PC-9 (cell line): Measurements from ENCODE around the gene TOX4. TPM values are rescaled to one million over a fixed set of nuclear protein-coding genes. Genes with fewer than 3 reads are reported as not detected.
A peak's percentile ranks its signal among the peaks of the same experiment; 100 is the strongest.

ENCODE experiments used
- BruUV-seq: library from RNA; stranded (reverse); fragments of 400-500 nt; replicated peaks from 2 replicates; lab custom pipeline; 2021; lab: Mats Ljungman, UMichigan
- CTCF ChIA-PET: fragments of 300-600 bp; sonication (Branson Sonifier 250); formaldehyde crosslinking; loops from one replicate; lab custom pipeline; 2022; ENCODE audit warnings: antibody characterized with exemption; lab: Charles Lee
- POLR2A ChIA-PET: fragments of 300-600 bp; sonication (Branson Sonifier 250); formaldehyde crosslinking; loops from one replicate; lab custom pipeline; 2022; ENCODE audit warnings: antibody characterized with exemption; ENCODE audit not compliant: unreplicated experiment; lab: Charles Lee
- DNase-seq, 2 experiments: peaks; one replicate each; pipeline versions ENCODE4 v3.0.0 to v3.0.0-alpha.2; 2015 to 2022; ENCODE audit warnings: mixed read lengths in 1 of 2
- H2AFZ ChIP-seq: fragments of 200-600 bp; sonication (generic); 2 replicates; pipeline ENCODE4 v1.8.1; 2017; ENCODE audit warnings: antibody characterized with exemption
- H3F3A ChIP-seq: fragments of 200-600 bp; sonication (generic); 2 replicates; pipeline ENCODE4 v1.8.1; 2017; ENCODE audit warnings: antibody characterized with exemption, mild to moderate bottlenecking, low read depth; ENCODE audit not compliant: insufficient read depth
- H3K27ac ChIP-seq: fragments of 200-600 bp; sonication (generic); 2 replicates; pipeline ENCODE4 v1.6.1; 2016; ENCODE audit warnings: mixed run types
- H3K27me3 ChIP-seq: fragments of 200-600 bp; sonication (generic); 2 replicates; pipeline ENCODE4 v1.6.1; 2016; ENCODE audit warnings: low read depth, mixed run types; ENCODE audit not compliant: insufficient read depth
- H3K36me3 ChIP-seq: fragments of 200-600 bp; sonication (generic); 2 replicates; pipeline ENCODE4 v1.6.1; 2016; ENCODE audit warnings: low read depth, mixed run types
- H3K4me1 ChIP-seq: fragments of 200-600 bp; sonication (generic); replicated peaks from 2 replicates; pipeline ENCODE4 v1.6.1; 2016; ENCODE audit warnings: mixed run types; ENCODE audit not compliant: insufficient read depth
- H3K4me2 ChIP-seq: fragments of 200-600 bp; sonication (generic); 2 replicates; pipeline ENCODE4 v1.6.1; 2017; ENCODE audit warnings: mixed run types
- H3K4me3 ChIP-seq: fragments of 200-600 bp; sonication (generic); 2 replicates; pipeline ENCODE4 v1.6.1; 2016; ENCODE audit warnings: mixed run types
- H3K79me2 ChIP-seq: fragments of 200-600 bp; sonication (generic); 2 replicates; pipeline ENCODE4 v1.6.1; 2017; ENCODE audit warnings: low read depth, mixed run types
- H3K9me2 ChIP-seq: fragments of 200-600 bp; sonication (generic); 2 replicates; pipeline ENCODE4 v1.8.1; 2017; ENCODE audit warnings: mild to moderate bottlenecking; ENCODE audit not compliant: insufficient read depth
- H3K9me3 ChIP-seq: fragments of 200-600 bp; sonication (generic); 2 replicates; pipeline ENCODE4 v1.8.1; 2016; ENCODE audit warnings: low read depth; ENCODE audit not compliant: insufficient read depth
- H4K20me1 ChIP-seq: fragments of 200-600 bp; sonication (generic); 2 replicates; pipeline ENCODE4 v1.8.1; 2017; ENCODE audit not compliant: insufficient read depth
- EZH2 ChIP-seq: fragments of 200-600 bp; sonication (generic); IDR thresholded peaks from 2 replicates; pipeline ENCODE4 v1.8.0; 2017; ENCODE audit warnings: antibody characterized with exemption, low read depth
- intact Hi-C: fragments of 100-400 bp; cut with micrococcal nuclease; formaldehyde crosslinking; loops from one replicate; pipeline ENCODE4 v1.10.0; 2022; ENCODE audit not compliant: unreplicated experiment
- total RNA-seq: library from RNA; stranded (reverse); gene quantifications from 2 replicates; pipeline ENCODE4 v1.2.3, GENCODE V29; 2021
- TF ChIP-seq, protein P1 (sequence below): fragments of 200-600 bp; sonication (generic); conservative IDR thresholded peaks from 2 replicates; pipeline ENCODE4 v1.6.1; 2017; ENCODE audit warnings: mixed run types, antibody characterized with exemption, mild to moderate bottlenecking, moderate library complexity

TOX4 gene
- total RNA-seq, 1 experiment from 2014 or later, result 50.6 TPM

DNA sequence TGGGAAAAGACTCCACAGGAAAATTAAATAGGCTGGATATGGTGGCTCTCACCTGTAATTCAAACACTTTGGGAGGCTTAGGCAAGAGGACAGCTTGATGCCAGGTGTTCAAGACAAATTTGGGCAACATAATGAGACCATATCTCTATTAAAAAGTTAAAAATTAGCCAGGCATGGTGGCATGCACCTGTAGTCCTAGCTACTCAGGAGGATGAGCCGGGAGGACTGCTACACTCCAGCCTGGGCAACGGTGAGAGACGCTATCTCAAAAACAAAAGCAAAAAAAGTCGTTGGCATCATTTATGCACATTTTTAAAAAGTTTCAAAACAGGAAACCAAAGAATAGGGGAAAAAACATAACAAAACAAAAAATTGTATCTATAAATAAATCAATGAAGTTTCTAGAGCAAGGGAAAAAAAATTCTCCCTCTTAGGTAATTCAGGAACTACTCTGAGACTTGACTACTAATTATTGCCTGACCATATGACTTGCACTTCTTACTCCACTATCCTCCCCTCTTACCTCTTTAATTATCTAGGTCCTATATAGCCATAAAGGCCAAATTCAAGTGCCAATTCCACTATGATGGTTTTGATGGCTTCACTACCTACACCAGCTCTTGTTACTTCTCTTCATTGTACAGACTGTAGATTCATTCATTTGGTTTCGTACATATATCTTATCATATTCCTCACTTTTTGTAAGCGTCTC, 32.6 kb downstream of the TOX4 start:
- POLR2A ChIA-PET, result interaction anchor here (0.6 kb wide), 1 partner anchor 1446 kb away, joined by 12 read pairs; no protein-coding TSS in a partner anchor
- intact Hi-C loops, result loop anchor here (2.0 kb wide), 1 partner anchor 33 kb away; the partner anchor contains the start of genes RAB2B and TOX4

DNA sequence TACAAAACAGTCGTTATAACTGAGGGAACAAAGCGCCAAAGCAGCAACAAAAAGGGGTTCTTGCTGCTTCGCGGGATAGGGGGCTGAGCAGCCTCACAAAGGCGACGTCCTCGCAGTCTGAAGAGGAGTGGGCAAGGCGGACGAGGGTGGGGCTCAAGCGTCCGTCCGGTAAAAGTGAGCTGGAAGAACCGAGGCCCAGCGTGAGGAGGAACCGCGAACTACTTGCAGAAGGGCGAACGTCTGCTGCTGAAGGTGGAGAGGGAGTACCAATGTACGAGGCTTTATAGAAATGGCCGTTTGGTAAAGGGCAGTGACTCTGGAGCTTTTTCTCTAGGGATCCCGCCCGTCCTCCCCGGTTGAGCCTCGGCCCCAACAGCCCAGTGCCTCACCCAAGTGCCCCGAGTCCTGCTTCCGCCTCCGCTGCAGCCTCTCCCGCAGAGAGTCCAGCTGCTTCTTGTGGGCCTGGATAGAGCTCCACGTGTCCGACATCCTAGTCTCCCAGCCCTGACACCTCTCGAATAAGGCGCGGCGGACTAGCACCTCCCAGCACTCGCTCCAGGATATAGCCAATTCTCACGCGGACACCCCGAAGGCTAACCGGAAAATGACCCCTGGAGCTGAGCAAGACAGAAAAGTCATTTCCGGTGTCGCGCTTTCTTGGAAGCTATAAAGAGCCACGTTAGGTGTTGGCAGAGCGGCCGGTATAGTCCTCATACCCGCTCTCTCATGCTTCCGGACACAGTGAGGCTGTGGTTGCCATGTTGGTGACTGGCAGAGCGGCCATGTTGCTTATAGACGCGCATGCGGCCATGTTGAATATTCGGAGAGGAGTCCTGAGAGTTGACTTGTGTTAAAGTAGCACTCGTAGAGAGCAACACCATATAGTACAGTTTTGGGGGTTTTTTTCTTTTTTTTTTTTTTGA, 34.0 kb downstream of the TOX4 start, which contains the start of gene METTL3:
METTL3 (minus strand) TSS at position 606 of the 923 bp plus-strand sequence; CDS start at position 489, 117 bp downstream.
- Histone ChIP-seq H3K4me2 (peak within 1 kb of the TSS; percentile 87), H3K27me3 (no peaks in the 10 kb centered on the region), H3K4me1 (peaks cover 10% of the 10 kb centered on the region), H4K20me1 (no peaks in the 10 kb centered on the region), H3K36me3 (no peaks in the 10 kb centered on the region), H3K27ac (peak within 1 kb of the TSS; percentile 67), H3K4me3 (peak within 1 kb of the TSS; percentile 63), H3K9me2 (no peaks in the 10 kb centered on the region), H3F3A (peaks cover 7% of the 10 kb centered on the region; the same call in 1 of the 2 replicates), H3K9me3 (no peaks in the 10 kb centered on the region), H2AFZ (peak within 1 kb of the TSS; percentile 85), H3K79me2 (peaks cover 45% of the 10 kb centered on the region)
- intact Hi-C loops, result loop anchor here (1.0 to 2.0 kb wide), 2 partner anchors 17 to 34 kb away; partner anchors contain the start of genes RAB2B and TOX4
- peak; percentile 90 to 96 for DNase-seq
- TSS peak; percentile 60 for BruUV-seq
- ChIA-PET CTCF (interaction anchor here (0.7 to 1.0 kb wide), 3 partner anchors 13 to 777 kb away, joined by 3 to 6 read pairs (median 3); partner anchors contain the start of gene CHD8), POLR2A (interaction anchor here (0.5 to 0.7 kb wide), 5 partner anchors 15 to 1795 kb away, joined by 3 to 8 read pairs (median 4); partner anchors contain the start of genes BCL2L2 and SALL2)
- TF ChIP-seq, protein P1, sequence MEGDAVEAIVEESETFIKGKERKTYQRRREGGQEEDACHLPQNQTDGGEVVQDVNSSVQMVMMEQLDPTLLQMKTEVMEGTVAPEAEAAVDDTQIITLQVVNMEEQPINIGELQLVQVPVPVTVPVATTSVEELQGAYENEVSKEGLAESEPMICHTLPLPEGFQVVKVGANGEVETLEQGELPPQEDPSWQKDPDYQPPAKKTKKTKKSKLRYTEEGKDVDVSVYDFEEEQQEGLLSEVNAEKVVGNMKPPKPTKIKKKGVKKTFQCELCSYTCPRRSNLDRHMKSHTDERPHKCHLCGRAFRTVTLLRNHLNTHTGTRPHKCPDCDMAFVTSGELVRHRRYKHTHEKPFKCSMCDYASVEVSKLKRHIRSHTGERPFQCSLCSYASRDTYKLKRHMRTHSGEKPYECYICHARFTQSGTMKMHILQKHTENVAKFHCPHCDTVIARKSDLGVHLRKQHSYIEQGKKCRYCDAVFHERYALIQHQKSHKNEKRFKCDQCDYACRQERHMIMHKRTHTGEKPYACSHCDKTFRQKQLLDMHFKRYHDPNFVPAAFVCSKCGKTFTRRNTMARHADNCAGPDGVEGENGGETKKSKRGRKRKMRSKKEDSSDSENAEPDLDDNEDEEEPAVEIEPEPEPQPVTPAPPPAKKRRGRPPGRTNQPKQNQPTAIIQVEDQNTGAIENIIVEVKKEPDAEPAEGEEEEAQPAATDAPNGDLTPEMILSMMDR, result no peak
- TF ChIP-seq EZH2, result no peak

More for the DNA sequence above, 32.6 kb downstream of the TOX4 start:
- CTCF ChIA-PET, result interaction anchor here (1.0 kb wide), 1 partner anchor 11 kb away, joined by 3 read pairs; no protein-coding TSS in a partner anchor
- no peaks in the 10 kb centered on the region for H3K36me3 ChIP-seq
- H3K4me3 ChIP-seq, result peak overlapping the region; percentile 63
- no peak overlapping the region for H2AFZ ChIP-seq
- no peaks in the 10 kb centered on the region for H4K20me1 ChIP-seq
- no peaks in the 10 kb centered on the region for H3K9me2 ChIP-seq
- H3K79me2 ChIP-seq, result peaks cover 45% of the 10 kb centered on the region
- no TSS peak for BruUV-seq
- peak overlapping the region; percentile 87 for H3K4me2 ChIP-seq
- no peaks in the 10 kb centered on the region for H3K27me3 ChIP-seq
- peaks cover 7% of the 10 kb centered on the region; the same call in 1 of the 2 replicates for H3F3A ChIP-seq
- H3K27ac ChIP-seq, result no peak overlapping the region
- TF ChIP-seq, protein P1, result no peak
- TF ChIP-seq EZH2, result no peak
- DNase-seq, result no peak
- H3K4me1 ChIP-seq, result peaks cover 10% of the 10 kb centered on the region
- no peaks in the 10 kb centered on the region for H3K9me3 ChIP-seq

DNA sequence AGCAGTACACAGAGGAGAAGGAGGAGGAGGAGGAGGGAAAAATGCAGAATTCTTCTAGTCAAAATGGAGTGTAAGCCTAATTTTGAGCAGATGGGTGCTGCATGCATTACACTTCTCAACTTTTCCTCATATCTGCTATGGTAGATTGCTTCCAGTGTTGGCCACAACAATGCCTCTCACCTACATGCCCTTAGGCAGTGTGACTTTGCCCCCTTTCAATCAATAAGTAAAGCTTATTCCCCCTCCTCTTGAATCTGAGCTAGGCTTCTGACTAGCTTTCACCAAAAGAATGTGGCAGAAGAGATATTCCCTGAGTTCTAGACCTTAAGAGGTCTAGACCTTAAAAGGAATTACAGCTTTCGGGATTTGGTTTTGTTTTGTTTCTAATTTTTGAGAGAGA, 37.3 kb downstream of the TOX4 start:
- Histone ChIP-seq H3K4me3 (no peak overlapping the region), H2AFZ (no peak overlapping the region), H3K9me3 (no peaks in the 10 kb centered on the region), H3K79me2 (peaks cover 22% of the 10 kb centered on the region), H3K27me3 (no peaks in the 10 kb centered on the region), H3K4me2 (no peak overlapping the region), H3K9me2 (no peaks in the 10 kb centered on the region), H3K4me1 (peaks cover 9% of the 10 kb centered on the region), H3K36me3 (no peaks in the 10 kb centered on the region), H3K27ac (no peak overlapping the region), H4K20me1 (no peaks in the 10 kb centered on the region), H3F3A (peaks cover 7% of the 10 kb centered on the region; the same call in 1 of the 2 replicates)
- BruUV-seq, result no TSS peak
- POLR2A ChIA-PET, result no interaction called here
- intact Hi-C loops, result no loop called here
- CTCF ChIA-PET, result interaction anchor here (0.5 kb wide), 1 partner anchor 220 kb away, joined by 3 read pairs; no protein-coding TSS in a partner anchor
- TF ChIP-seq EZH2, result no peak
- TF ChIP-seq, protein P1, result no peak
- DNase-seq, result no peak
